Measurements from ENCODE around the gene EVC2.

The EVC2 gene

GRCh38 chr4:5619913-5620625 is 88.3 kb downstream of the EVC2 start:
- no peak for TF ChIP-seq CTCF (IDR thresholded peaks at IDR 0.05; ENCODE audit: poor library complexity, severe bottlenecking)
- no peaks in the 10 kb centered on the region for H3K9me3 ChIP-seq (ENCODE audit: severe bottlenecking)
- DNase-seq (ENCODE audit: low spot score) (no peak), ATAC-seq (ENCODE audit: low read depth) (no peak)
- no peaks in the 10 kb centered on the region for H3K4me1 ChIP-seq (ENCODE audit: insufficient read depth, poor library complexity, severe bottlenecking)
- no peaks in the 10 kb centered on the region for H3K27me3 ChIP-seq (ENCODE audit: insufficient read depth, poor library complexity, severe bottlenecking)
- no peak overlapping the region for H3K4me3 ChIP-seq (ENCODE audit: severe bottlenecking)
- H3K36me3 ChIP-seq (ENCODE audit: low read depth) = peaks cover 67% of the 10 kb centered on the region
- H3K27ac ChIP-seq (ENCODE audit: poor library complexity, severe bottlenecking) = no peak overlapping the region

GRCh38 chr4:5618051-5618960 is 90.1 kb downstream of the EVC2 start:
- no peak for TF ChIP-seq CTCF (IDR thresholded peaks at IDR 0.05; ENCODE audit: poor library complexity, severe bottlenecking)
- H3K36me3 ChIP-seq (ENCODE audit: low read depth) = peaks cover 57% of the 10 kb centered on the region
- H3K27me3 ChIP-seq (ENCODE audit: insufficient read depth, poor library complexity, severe bottlenecking) = no peaks in the 10 kb centered on the region
- no peaks in the 10 kb centered on the region for H3K4me1 ChIP-seq (ENCODE audit: insufficient read depth, poor library complexity, severe bottlenecking)
- H3K27ac ChIP-seq (ENCODE audit: poor library complexity, severe bottlenecking) = no peak overlapping the region
- no peak for ATAC-seq (ENCODE audit: low read depth)
- DNase-seq (ENCODE audit: low spot score) = no peak
- H3K9me3 ChIP-seq (ENCODE audit: severe bottlenecking) = no peaks in the 10 kb centered on the region
- no peak overlapping the region for H3K4me3 ChIP-seq (ENCODE audit: severe bottlenecking)

- no peak for ATAC-seq (ENCODE audit: low read depth)
- Histone ChIP-seq H3K4me1 (ENCODE audit: insufficient read depth, poor library complexity, severe bottlenecking) (no peaks in the 10 kb centered on the region), H3K4me3 (ENCODE audit: severe bottlenecking) (no peak overlapping the region), H3K36me3 (ENCODE audit: low read depth) (peaks cover 49% of the 10 kb centered on the region), H3K27me3 (ENCODE audit: insufficient read depth, poor library complexity, severe bottlenecking) (no peaks in the 10 kb centered on the region), H3K27ac (ENCODE audit: poor library complexity, severe bottlenecking) (no peak overlapping the region), H3K9me3 (ENCODE audit: severe bottlenecking) (no peaks in the 10 kb centered on the region)
- TF ChIP-seq CTCF (IDR thresholded peaks at IDR 0.05; ENCODE audit: poor library complexity, severe bottlenecking) = no peak
- DNase-seq (ENCODE audit: low spot score) = no peak
These were observed 91.9 kb downstream of the EVC2 start for GRCh38 chr4:5616331-5616950.

- no peak overlapping the region for H3K27ac ChIP-seq (ENCODE audit: poor library complexity, severe bottlenecking)
- H3K27me3 ChIP-seq (ENCODE audit: insufficient read depth, poor library complexity, severe bottlenecking) = no peaks in the 10 kb centered on the region
- ATAC-seq (ENCODE audit: low read depth) = no peak
- peaks cover 51% of the 10 kb centered on the region for H3K36me3 ChIP-seq (ENCODE audit: low read depth)
- no peak for TF ChIP-seq CTCF (IDR thresholded peaks at IDR 0.05; ENCODE audit: poor library complexity, severe bottlenecking)
- H3K4me1 ChIP-seq (ENCODE audit: insufficient read depth, poor library complexity, severe bottlenecking) = no peaks in the 10 kb centered on the region
- no peak for DNase-seq (ENCODE audit: low spot score)
- H3K4me3 ChIP-seq (ENCODE audit: severe bottlenecking) = no peak overlapping the region
- no peaks in the 10 kb centered on the region for H3K9me3 ChIP-seq (ENCODE audit: severe bottlenecking)
These were observed 92.8 kb downstream of the EVC2 start for GRCh38 chr4:5615496-5616075.

Measured in RWPE2 (cell line).